A673 (cell line): Measurements from ENCODE around the gene TEX19. TPM values are rescaled to one million over a fixed set of nuclear protein-coding genes. Genes with fewer than 3 reads are reported as not detected.

Source experiments
- BruUV-seq: library from RNA; stranded (reverse); fragments of 400-500 nt; replicated peaks from 2 replicates; lab custom pipeline; 2021; lab: Mats Ljungman, UMichigan
- CTCF ChIA-PET: fragments of 300-600 bp; sonication (Branson Sonifier 250); formaldehyde crosslinking; loops from one replicate; lab custom pipeline; 2022; ENCODE audit warnings: antibody characterized with exemption; lab: Charles Lee
- POLR2A ChIA-PET: fragments of 300-600 bp; sonication (Branson Sonifier 250); formaldehyde crosslinking; loops from one replicate; lab custom pipeline; 2022; ENCODE audit warnings: antibody characterized with exemption; ENCODE audit not compliant: low non-redundant PET; lab: Charles Lee
- DNase-seq: peaks from one replicate; pipeline ENCODE4 v3.0.0-alpha.2; 2015; ENCODE audit warnings: low spot score
- H3K27ac ChIP-seq: fragments of 200-600 bp; sonication (generic); 2 replicates; pipeline ENCODE4 v1.5.1; 2016; ENCODE audit warnings: mixed run types, low read depth, mild to moderate bottlenecking, mixed read lengths, antibody characterized with exemption, low read length; ENCODE audit not compliant: poor library complexity, severe bottlenecking
- H3K27me3 ChIP-seq: fragments of 200-600 bp; sonication (generic); replicated peaks from 2 replicates; pipeline ENCODE4 v1.6.1; 2017; ENCODE audit warnings: mixed run types, low read depth, mild to moderate bottlenecking, mixed read lengths, antibody characterized with exemption, low read length; ENCODE audit not compliant: insufficient read depth, poor library complexity
- H3K36me3 ChIP-seq: fragments of 200-600 bp; sonication (generic); 2 replicates; pipeline ENCODE4 v1.6.1; 2016; ENCODE audit warnings: mixed run types, mild to moderate bottlenecking, mixed read lengths, antibody characterized with exemption, low read length; ENCODE audit not compliant: insufficient read depth, poor library complexity, severe bottlenecking
- H3K4me1 ChIP-seq: fragments of 200-600 bp; sonication (generic); 2 replicates; pipeline ENCODE4 v1.6.1; 2017; ENCODE audit warnings: mixed run types, mild to moderate bottlenecking, mixed read lengths, antibody characterized with exemption, low read length; ENCODE audit not compliant: insufficient read depth, poor library complexity, severe bottlenecking
- H3K4me3 ChIP-seq: fragments of 200-600 bp; sonication (generic); 2 replicates; pipeline ENCODE4 v1.5.1; 2016; ENCODE audit warnings: low read depth, mixed run types, mild to moderate bottlenecking, mixed read lengths, low read length; ENCODE audit not compliant: poor library complexity, severe bottlenecking
- H3K9me3 ChIP-seq: fragments of 200-600 bp; sonication (generic); 2 replicates; pipeline ENCODE4 v1.6.1; 2016; ENCODE audit warnings: mixed run types, low read depth, mild to moderate bottlenecking, mixed read lengths, antibody characterized with exemption, low read length; ENCODE audit not compliant: poor library complexity, severe bottlenecking
- EZH2 ChIP-seq: fragments of 200-600 bp; sonication (generic); IDR thresholded peaks from 2 replicates; pipeline ENCODE4 v1.6.1; 2017; ENCODE audit warnings: borderline replicate concordance, low read depth, mild to moderate bottlenecking, mixed read lengths, antibody characterized with exemption, low read length; ENCODE audit not compliant: poor library complexity, severe bottlenecking
- intact Hi-C: fragments of 100-400 bp; cut with micrococcal nuclease; formaldehyde crosslinking; loops from one replicate; pipeline ENCODE4 v1.10.0; 2022; ENCODE audit not compliant: unreplicated experiment
- total RNA-seq: library from RNA; stranded (reverse); gene quantifications from 2 replicates; pipeline ENCODE4 v1.2.3, GENCODE V29; 2021
- TF ChIP-seq, protein P1 (sequence below): fragments of 300-800, 200-600 bp; sonication (generic); conservative IDR thresholded peaks from 2 replicates; pipeline ENCODE4 v1.5.1; 2017; ENCODE audit warnings: low read depth, mild to moderate bottlenecking, antibody characterized with exemption, low read length, moderate library complexity, mixed read lengths

The TEX19 gene
- total RNA-seq, 1 experiment from 2014 or later: 0.39 TPM

DNA sequence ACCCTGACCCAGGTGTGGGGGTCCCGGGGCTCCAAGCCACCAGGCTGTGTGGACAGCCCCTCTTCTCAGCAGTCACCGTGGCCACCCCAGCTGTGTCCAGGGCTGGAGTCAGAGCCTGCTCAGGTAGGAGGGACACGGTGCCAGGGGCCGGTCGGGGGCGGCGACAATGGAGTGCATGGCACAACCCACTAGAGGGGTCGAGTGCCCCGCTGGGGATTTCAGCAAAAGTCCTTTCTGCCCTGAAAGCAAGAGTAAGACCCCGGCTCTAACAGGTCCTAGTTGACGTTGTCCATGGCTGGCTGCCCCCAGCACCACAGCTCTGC, 23.8 kb downstream of the TEX19 start:
- Histone ChIP-seq H3K4me1 (peaks cover 6% of the 10 kb centered on the region), H3K36me3 (no peaks in the 10 kb centered on the region), H3K9me3 (no peaks in the 10 kb centered on the region), H3K27ac (no peak overlapping the region), H3K4me3 (no peak overlapping the region), H3K27me3 (no peaks in the 10 kb centered on the region)
- no peak for TF ChIP-seq EZH2
- TF ChIP-seq, protein P1, sequence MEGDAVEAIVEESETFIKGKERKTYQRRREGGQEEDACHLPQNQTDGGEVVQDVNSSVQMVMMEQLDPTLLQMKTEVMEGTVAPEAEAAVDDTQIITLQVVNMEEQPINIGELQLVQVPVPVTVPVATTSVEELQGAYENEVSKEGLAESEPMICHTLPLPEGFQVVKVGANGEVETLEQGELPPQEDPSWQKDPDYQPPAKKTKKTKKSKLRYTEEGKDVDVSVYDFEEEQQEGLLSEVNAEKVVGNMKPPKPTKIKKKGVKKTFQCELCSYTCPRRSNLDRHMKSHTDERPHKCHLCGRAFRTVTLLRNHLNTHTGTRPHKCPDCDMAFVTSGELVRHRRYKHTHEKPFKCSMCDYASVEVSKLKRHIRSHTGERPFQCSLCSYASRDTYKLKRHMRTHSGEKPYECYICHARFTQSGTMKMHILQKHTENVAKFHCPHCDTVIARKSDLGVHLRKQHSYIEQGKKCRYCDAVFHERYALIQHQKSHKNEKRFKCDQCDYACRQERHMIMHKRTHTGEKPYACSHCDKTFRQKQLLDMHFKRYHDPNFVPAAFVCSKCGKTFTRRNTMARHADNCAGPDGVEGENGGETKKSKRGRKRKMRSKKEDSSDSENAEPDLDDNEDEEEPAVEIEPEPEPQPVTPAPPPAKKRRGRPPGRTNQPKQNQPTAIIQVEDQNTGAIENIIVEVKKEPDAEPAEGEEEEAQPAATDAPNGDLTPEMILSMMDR: no peak
- DNase-seq: no peak
- CTCF ChIA-PET: no interaction called here
- no TSS peak for BruUV-seq
- POLR2A ChIA-PET: no interaction called here
- intact Hi-C loops: no loop called here

- DNase-seq: no peak
- Histone ChIP-seq H3K27ac (no peak overlapping the region), H3K36me3 (no peaks in the 10 kb centered on the region), H3K4me3 (no peak overlapping the region), H3K4me1 (peaks cover 6% of the 10 kb centered on the region), H3K27me3 (no peaks in the 10 kb centered on the region), H3K9me3 (no peaks in the 10 kb centered on the region)
- POLR2A ChIA-PET: no interaction called here
- intact Hi-C loops: no loop called here
- CTCF ChIA-PET: no interaction called here
- no peak for TF ChIP-seq EZH2
- TF ChIP-seq, protein P1: no peak
- BruUV-seq: no TSS peak
Observed at GRCh38 chr17:82383411-82383810, 24.4 kb downstream of the TEX19 start.

- DNase-seq: no peak
- BruUV-seq: no TSS peak
- Histone ChIP-seq H3K9me3 (no peaks in the 10 kb centered on the region), H3K27ac (no peak overlapping the region), H3K36me3 (no peaks in the 10 kb centered on the region), H3K27me3 (no peaks in the 10 kb centered on the region), H3K4me3 (no peak overlapping the region), H3K4me1 (peaks cover 6% of the 10 kb centered on the region)
- TF ChIP-seq, protein P1: no peak
- TF ChIP-seq EZH2: no peak
- CTCF ChIA-PET: no interaction called here
- intact Hi-C loops: no loop called here
- POLR2A ChIA-PET: no interaction called here
Observed at GRCh38 chr17:82384051-82384729, 25.1 kb downstream of the TEX19 start.
